OCI-LY1 (cell line): ENCODE measurements around the gene MGME1.

Source experiments
- EZH2 ChIP-seq: fragments of 200-600 bp; sonication (generic), shearing (Covaris generic); IDR thresholded peaks from 2 replicates; pipeline ENCODE4 v1.8.0; 2017; ENCODE audit warnings: borderline replicate concordance, mixed run types, mild to moderate bottlenecking, antibody characterized with exemption, low read length, moderate library complexity, mixed read lengths
- TF ChIP-seq, protein P1 (sequence below): fragments of 200-600 bp; sonication (generic), shearing (Covaris generic); IDR thresholded peaks from 2 replicates; pipeline ENCODE4 v1.5.1; 2017; ENCODE audit warnings: mild to moderate bottlenecking, antibody characterized with exemption, low read length, moderate library complexity, mixed read lengths

GRCh38 chr20:17934141-17934862, 34.5 kb upstream of the MGME1 start:
- TF ChIP-seq EZH2, result no peak
- TF ChIP-seq, protein P1, sequence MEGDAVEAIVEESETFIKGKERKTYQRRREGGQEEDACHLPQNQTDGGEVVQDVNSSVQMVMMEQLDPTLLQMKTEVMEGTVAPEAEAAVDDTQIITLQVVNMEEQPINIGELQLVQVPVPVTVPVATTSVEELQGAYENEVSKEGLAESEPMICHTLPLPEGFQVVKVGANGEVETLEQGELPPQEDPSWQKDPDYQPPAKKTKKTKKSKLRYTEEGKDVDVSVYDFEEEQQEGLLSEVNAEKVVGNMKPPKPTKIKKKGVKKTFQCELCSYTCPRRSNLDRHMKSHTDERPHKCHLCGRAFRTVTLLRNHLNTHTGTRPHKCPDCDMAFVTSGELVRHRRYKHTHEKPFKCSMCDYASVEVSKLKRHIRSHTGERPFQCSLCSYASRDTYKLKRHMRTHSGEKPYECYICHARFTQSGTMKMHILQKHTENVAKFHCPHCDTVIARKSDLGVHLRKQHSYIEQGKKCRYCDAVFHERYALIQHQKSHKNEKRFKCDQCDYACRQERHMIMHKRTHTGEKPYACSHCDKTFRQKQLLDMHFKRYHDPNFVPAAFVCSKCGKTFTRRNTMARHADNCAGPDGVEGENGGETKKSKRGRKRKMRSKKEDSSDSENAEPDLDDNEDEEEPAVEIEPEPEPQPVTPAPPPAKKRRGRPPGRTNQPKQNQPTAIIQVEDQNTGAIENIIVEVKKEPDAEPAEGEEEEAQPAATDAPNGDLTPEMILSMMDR, result no peak
